H1 (cell line): ENCODE data around the gene SPSB1. TPM values are rescaled to one million over a fixed set of nuclear protein-coding genes. Genes with fewer than 3 reads are reported as not detected.

Experiments used
- CHD7 ChIP-seq: fragments of 300-600 bp; sonication (generic); IDR thresholded peaks from 2 replicates; pipeline ENCODE4 v1.7.1; 2012; ENCODE audit warnings: low read length, moderate library complexity, mild to moderate bottlenecking, inconsistent platforms; ENCODE audit not compliant: insufficient replicate concordance
- TBP ChIP-seq: IDR thresholded peaks from 2 replicates; pipeline ENCODE4 v1.6.1; 2011; ENCODE audit warnings: low read depth, low read length, improper control_type of control experiment
- polyA plus RNA-seq, 7 experiments: library from polyadenylated mRNA; depleted of rRNA in 3 of 7; stranded (reverse) in 5 of 7; unstranded in 2 of 7; fragments of >200 nt in 5 of 7; fragments of 200-250 nt in 2 of 7; gene quantifications; 1 replicate in 5 of 7; 2 replicates in 1 of 7; 4 replicates in 1 of 7; pipeline versions ENCODE4 v1.2.1 to v1.2.3, GENCODE V29; 2011 to 2013; ENCODE audit warnings: missing spikeins in 2 of 7, mixed read lengths in 2 of 7
- total RNA-seq: library from RNA; stranded (reverse); fragmentation: NEBNext Ultra II Directional; extraction: Animal tissue kit (Norgen Biotek cat#: 25700); gene quantifications from 2 replicates; pipeline ENCODE4 v1.2.1, GENCODE V29; 2021

The SPSB1 gene
- total and polyA plus RNA-seq, 2 of the 8 experiments (the other 6 are each of a cell fraction or from before 2014, with no cell fraction given), result 5.3 to 6.4 TPM

- no peak for TF ChIP-seq CHD7
- TF ChIP-seq TBP, result no peak
These were observed 4.2 kb downstream of the SPSB1 start (continued) for GRCh38 chr1:9296850-9297249.
